B cell (primary cell): Measurements from ENCODE around the gene JUP. TPM values are rescaled to one million over a fixed set of nuclear protein-coding genes. Genes with fewer than 3 reads are reported as not detected.
A peak's percentile ranks its signal among the peaks of the same experiment; 100 is the strongest.

ENCODE experiments used
- ATAC-seq: fragments of 200-7000 bp; cut with Tn5 transposase; one replicate; pipeline ENCODE4 v1.10.0; 2021; ENCODE audit warnings: low read depth, mild to moderate bottlenecking, moderate number of reproducible peaks, moderate library complexity
- CTCF ChIA-PET: fragments of 350-600 bp; sonication (Branson Sonifier 250); formaldehyde crosslinking; loops from one replicate; lab custom pipeline; 2021; ENCODE audit warnings: antibody characterized with exemption, inconsistent platforms; lab: Charles Lee
- POLR2A ChIA-PET: fragments of 350-600 bp; sonication (Branson Sonifier 250); formaldehyde crosslinking; loops from one replicate; lab custom pipeline; 2021; ENCODE audit warnings: antibody characterized with exemption; lab: Charles Lee
- DNase-seq: peaks from one replicate; pipeline ENCODE4 v3.0.0; 2013
- H2AFZ ChIP-seq: 2 replicates; pipeline ENCODE4 v1.6.1; 2012; ENCODE audit warnings: mild to moderate bottlenecking, low read depth, low read length; ENCODE audit not compliant: insufficient read depth, poor library complexity, severe bottlenecking
- H3K27ac ChIP-seq, 2 donors: 1 replicate in 1 of 2; 2 replicates in 1 of 2; pipeline ENCODE4 v1.5.1; 2012 to 2013; ENCODE audit warnings: low read length in 2 of 2, mild to moderate bottlenecking in 2 of 2, moderate library complexity in 1 of 2
- H3K27me3 ChIP-seq, 4 experiments: fragments of 200-600 bp in 1 of 4; sonication (generic) in 1 of 4; replicated peaks in 1 of 4; 1 replicate in 2 of 4; 2 replicates in 2 of 4; pipeline versions ENCODE4 v1.6.1 to v1.7.0; 2013 to 2016; ENCODE audit warnings: low read length in 3 of 4, mild to moderate bottlenecking in 2 of 4, mixed read lengths in 1 of 4, moderate library complexity in 1 of 4; ENCODE audit not compliant: insufficient read depth in 4 of 4, control insufficient read depth in 3 of 4; ENCODE audit errors: control extremely low read depth in 1 of 4
- H3K36me3 ChIP-seq, 2 experiments: replicated peaks in 1 of 2; 1 replicate in 1 of 2; 2 replicates in 1 of 2; pipeline versions ENCODE4 v1.6.1 to v1.7.1; 2013; ENCODE audit warnings: low read length in 1 of 2; ENCODE audit not compliant: insufficient read depth in 2 of 2, control insufficient read depth in 1 of 2; ENCODE audit errors: control extremely low read depth in 1 of 2, extremely low read depth in 1 of 2
- H3K4me1 ChIP-seq, 2 donors: fragments of 200-600 bp in 1 of 2; sonication (generic) in 1 of 2; 1 replicate in 1 of 2; 2 replicates in 1 of 2; pipeline versions ENCODE4 v1.5.1 to v1.6.1; 2013 to 2017; ENCODE audit warnings: low read length in 2 of 2; ENCODE audit not compliant: control insufficient read depth in 2 of 2, insufficient read depth in 2 of 2
- H3K4me2 ChIP-seq: replicated peaks from 2 replicates; pipeline ENCODE3; 2012; ENCODE audit warnings: mild to moderate bottlenecking, low read depth, low read length; ENCODE audit not compliant: poor library complexity, severe bottlenecking
- H3K4me3 ChIP-seq, 5 experiments: fragments of 200-600 bp in 1 of 5; sonication (generic) in 1 of 5; 1 replicate in 3 of 5; 2 replicates in 2 of 5; pipeline versions ENCODE4 v1.5.1 to v1.7.0; 2011 to 2016; ENCODE audit warnings: low read length in 4 of 5, mild to moderate bottlenecking in 4 of 5, low read depth in 2 of 5, control low read depth in 1 of 5, moderate library complexity in 1 of 5; ENCODE audit not compliant: insufficient read depth in 1 of 5; ENCODE audit errors: control extremely low read depth in 1 of 5, extremely low read depth in 1 of 5
- H3K79me2 ChIP-seq: fragments of 200-600 bp; sonication (generic); one replicate; pipeline ENCODE4 v1.6.0; 2016; ENCODE audit warnings: low read length; ENCODE audit not compliant: control insufficient read depth, insufficient read depth
- H3K9ac ChIP-seq: fragments of 200-600 bp; sonication (generic); 2 replicates; pipeline ENCODE4 v1.6.1; 2017; ENCODE audit warnings: mild to moderate bottlenecking, low read length, moderate library complexity
- H3K9me3 ChIP-seq, 3 donors: one replicate each; pipeline versions ENCODE4 v1.6.1 to v1.7.1; 2013; ENCODE audit warnings: low read length in 2 of 3; ENCODE audit not compliant: control insufficient read depth in 2 of 3, insufficient read depth in 1 of 3; ENCODE audit errors: control extremely low read depth in 1 of 3
- H4K20me1 ChIP-seq: 2 replicates; pipeline ENCODE4 v1.6.0; 2012; ENCODE audit warnings: mild to moderate bottlenecking, low read length; ENCODE audit not compliant: insufficient read depth, control insufficient read depth, poor library complexity, severe bottlenecking
- H3K27ac Mint-ChIP-seq: one replicate; pipeline ENCODE4 v1.8.0; 2021; ENCODE audit warnings: mixed read lengths
- H3K27me3 Mint-ChIP-seq: one replicate; pipeline ENCODE4 v1.8.0; 2021; ENCODE audit warnings: mixed read lengths
- H3K4me1 Mint-ChIP-seq: one replicate; pipeline ENCODE4 v1.8.0; 2021; ENCODE audit warnings: mixed read lengths
- H3K4me3 Mint-ChIP-seq: one replicate; pipeline ENCODE4 v1.8.0; 2021; ENCODE audit warnings: mixed read lengths
- H3K9me3 Mint-ChIP-seq: one replicate; pipeline ENCODE4 v1.8.0; 2022; ENCODE audit warnings: mixed read lengths; ENCODE audit not compliant: insufficient read depth
- EZH2 ChIP-seq: IDR thresholded peaks from 2 replicates; pipeline ENCODE4 v1.6.1; 2012; ENCODE audit warnings: borderline replicate concordance, low read depth, mild to moderate bottlenecking, moderate library complexity, low read length; ENCODE audit not compliant: insufficient read depth, poor library complexity, severe bottlenecking
- WGBS: methylation state at CpG from one replicate; pipeline ENCODE4 v1.1.5; 2013; ENCODE audit warnings: missing lambda C conversion rate; ENCODE audit not compliant: insufficient coverage; 5-methylcytosine and 5-hydroxymethylcytosine counted together
- intact Hi-C: fragments of 100-400 bp; cut with micrococcal nuclease; formaldehyde crosslinking; loops from one replicate; pipeline ENCODE4 v1.10.0; 2022
- polyA minus RNA-seq: library from RNA; depleted of rRNA, polyadenylated mRNA; stranded (reverse); fragments of >200 nt; gene quantifications from 2 replicates; pipeline ENCODE4 v1.2.3, GENCODE V29; 2012
- polyA plus RNA-seq: library from polyadenylated mRNA; depleted of rRNA; stranded (reverse); fragments of >200 nt; gene quantifications from 2 replicates; pipeline ENCODE4 v1.2.3, GENCODE V29; 2012
- total RNA-seq, 2 donors: library from RNA; stranded (reverse); fragments of 120-200 nt in 1 of 2; gene quantifications; 1 replicate in 1 of 2; 2 replicates in 1 of 2; pipeline versions ENCODE4 v1.2.3 to v1.2.4, GENCODE V29; 2013 to 2022
- TF ChIP-seq, protein P1 (sequence below): fragments of 200-600 bp; IDR thresholded peaks from one replicate; pipeline ENCODE4 v1.8.0; 2022; ENCODE audit warnings: antibody characterized with exemption, mild to moderate bottlenecking

The JUP gene
- total RNA-seq (56.1 and 63.3 TPM in 2 replicates), polyA plus RNA-seq (42.6 and 62.9 TPM in 2 replicates), polyA minus RNA-seq (93.9 and 117 TPM in 2 replicates)
- 36.2 TPM for total RNA-seq (2013)

DNA sequence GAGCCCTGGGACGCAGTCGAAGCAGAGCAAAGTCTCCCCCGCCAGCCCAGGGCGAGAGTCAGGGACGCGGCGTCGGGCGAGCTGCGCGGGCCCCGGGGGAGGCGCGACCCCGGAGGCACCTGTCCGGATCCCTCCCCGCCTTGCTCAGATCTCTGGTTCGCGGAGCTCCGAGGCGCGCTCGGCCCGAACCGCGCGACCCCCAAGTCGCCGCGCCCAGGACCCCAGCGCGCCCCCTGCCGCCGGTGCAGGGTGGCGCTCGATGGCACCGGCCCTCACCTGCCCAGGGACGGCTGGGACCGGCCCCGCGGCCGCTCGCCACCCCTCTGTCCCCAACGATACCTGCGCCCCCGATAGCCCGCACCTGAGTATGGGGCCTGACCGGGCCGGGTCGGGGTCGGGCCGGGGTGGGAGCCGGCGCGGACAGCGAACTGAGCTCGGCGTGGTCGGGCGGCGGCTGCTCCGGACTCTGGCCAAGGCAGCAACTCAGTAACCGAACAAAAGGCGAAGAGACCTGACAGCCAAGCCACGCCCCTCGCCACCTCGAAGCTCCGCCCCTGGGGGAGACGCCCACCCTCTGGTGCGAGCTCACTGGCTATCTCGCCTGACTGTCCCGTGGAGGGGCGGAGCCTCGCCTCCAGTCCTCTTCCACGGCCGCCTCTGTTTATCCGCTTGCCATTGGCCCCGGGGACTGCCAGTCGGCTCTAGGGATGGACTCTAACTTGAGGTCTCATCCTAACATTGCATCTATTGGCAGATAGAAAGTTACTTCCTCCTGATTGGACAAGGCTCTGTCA lies at the start of gene JUP:
JUP (minus strand) TSS at position 485 of the 794 bp plus-strand sequence. CDS start 14,857 bp downstream, outside the sequence.
- Histone ChIP-seq H3K9ac (peak within 1 kb of the TSS; percentile 73), H4K20me1 (peaks cover 22% of the 10 kb centered on the region), H3K79me2 (peaks cover 31% of the 10 kb centered on the region), H3K36me3 (no peaks in the 10 kb centered on the region), H3K4me3 (peak within 1 kb of the TSS; percentile 53 to 76 (median 68)), H3K4me2 (peak within 1 kb of the TSS; percentile 83), H2AFZ (peak within 1 kb of the TSS; percentile 85), H3K9me3 (peaks cover 0 to 4% (median 0%) of the 10 kb centered on the region in 3 donors), H3K27me3 (no peaks in the 10 kb centered on the region), H3K4me1 (peaks cover 33 to 52% of the 10 kb centered on the region in 2 donors), H3K27ac (peak within 1 kb of the TSS; percentile 64 to 72)
- ChIA-PET POLR2A (interaction anchor here (1.0 to 2.1 kb wide), 7 partner anchors 11 to 602 kb away, joined by 3 to 14 read pairs (median 3); partner anchors contain the start of genes EIF1 and STAT3), CTCF (interaction anchor here (0.9 to 4.8 kb wide), 15 partner anchors 8 to 231 kb away, joined by 3 to 63 read pairs (median 6); partner anchors contain the start of genes DNAJC7, EIF1, FKBP10 and P3H4)
- Mint-ChIP-seq H3K27ac (peak within 1 kb of the TSS; percentile 86), H3K9me3 (no peaks in the 10 kb centered on the region), H3K4me1 (peaks cover 45% of the 10 kb centered on the region), H3K27me3 (no peaks in the 10 kb centered on the region), H3K4me3 (peak within 1 kb of the TSS; percentile 88)
- TF ChIP-seq, protein P1, sequence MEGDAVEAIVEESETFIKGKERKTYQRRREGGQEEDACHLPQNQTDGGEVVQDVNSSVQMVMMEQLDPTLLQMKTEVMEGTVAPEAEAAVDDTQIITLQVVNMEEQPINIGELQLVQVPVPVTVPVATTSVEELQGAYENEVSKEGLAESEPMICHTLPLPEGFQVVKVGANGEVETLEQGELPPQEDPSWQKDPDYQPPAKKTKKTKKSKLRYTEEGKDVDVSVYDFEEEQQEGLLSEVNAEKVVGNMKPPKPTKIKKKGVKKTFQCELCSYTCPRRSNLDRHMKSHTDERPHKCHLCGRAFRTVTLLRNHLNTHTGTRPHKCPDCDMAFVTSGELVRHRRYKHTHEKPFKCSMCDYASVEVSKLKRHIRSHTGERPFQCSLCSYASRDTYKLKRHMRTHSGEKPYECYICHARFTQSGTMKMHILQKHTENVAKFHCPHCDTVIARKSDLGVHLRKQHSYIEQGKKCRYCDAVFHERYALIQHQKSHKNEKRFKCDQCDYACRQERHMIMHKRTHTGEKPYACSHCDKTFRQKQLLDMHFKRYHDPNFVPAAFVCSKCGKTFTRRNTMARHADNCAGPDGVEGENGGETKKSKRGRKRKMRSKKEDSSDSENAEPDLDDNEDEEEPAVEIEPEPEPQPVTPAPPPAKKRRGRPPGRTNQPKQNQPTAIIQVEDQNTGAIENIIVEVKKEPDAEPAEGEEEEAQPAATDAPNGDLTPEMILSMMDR: peak; percentile 78
- TF ChIP-seq EZH2: no peak
- under 1% methylated on average over 77 of the region's 79 CpGs for WGBS
- intact Hi-C loops: loop anchor here (1.0 to 5.0 kb wide), 5 partner anchors 15 to 131 kb away; partner anchors contain the start of genes ACLY, EIF1 and P3H4
- DNase-seq: peak; percentile 97
- ATAC-seq: peak; percentile 90
